Heart left ventricle (tissue), 13 donors: ENCODE measurements around the gene C14orf180.

Source experiments
- CTCF ChIP-seq, 12 donors: fragments of 200-600 bp; sonication (generic) in 4 of 12; IDR thresholded peaks; one replicate each; pipeline versions ENCODE4 v1.5.0 to v1.8.0; 2018 to 2022; ENCODE audit warnings: antibody characterized with exemption in 12 of 12, mild to moderate bottlenecking in 5 of 12
- POLR2A ChIP-seq, 2 donors: fragments of 450-650 bp; IDR thresholded peaks; one replicate each; pipeline ENCODE4 v1.6.1; 2017; ENCODE audit warnings: antibody characterized with exemption in 2 of 2, mild to moderate bottlenecking in 2 of 2, moderate library complexity in 2 of 2
- donor health status: ischemic (EF 13 %, LVEDD 7.1; RV severe dilation, severe dysfunction).
- donor health status: DM: no; HTN: yes; CAD: no.
- donor health status: DM: no; HTN: no; CAD: no.
- donor health status: ischemic (EF 25% LVEDD 6.9; RV normal size, moderate dysfunction).
- donor health status: ischemic (EF 25% LVEDD 5.7; RV mildly dilated, moderate dysfunction).
- donor health status: ischemic (EF 35%, LVEDD 5.7; RV mildly dilated, moderate dysfunction).
- donor health status: nonischemic (EF 11% LVEDD 7.7; RV severe dilation, severe dysfunction).
- donor health status: DM: yes; HTN: yes; CAD: no.
- donor health status: PGD.
- donor health status: ischemic (EF 29% LVEDD 5.4; RV normal size, mild dysfunction).
- donor health status: nonischemic (EF 23%, LVEDD 6.1; RV moderate dilation, normal function).

GRCh38 chr14:104560586-104560945 is 19.0 kb upstream of the C14orf180 start:
- TF ChIP-seq CTCF (IDR thresholded peaks at IDR 0.05) (no peak), POLR2A (IDR thresholded peaks at IDR 0.05) (no peak)
